AG04450 (cell line): ENCODE measurements around the gene ATP2C1. TPM values are rescaled to one million over a fixed set of nuclear protein-coding genes. Genes with fewer than 3 reads are reported as not detected.
"Not testable (repeated sequence)": the region's sequence is repeated elsewhere in the genome, so short reads cannot be mapped to it uniquely, and the experiment has no call there.

Experiments used
- CTCF ChIA-PET: fragments of 300-600, 350-600 bp; formaldehyde crosslinking; extraction: SDS; loops from one replicate; lab custom pipeline; 2022; ENCODE audit warnings: antibody characterized with exemption, inconsistent platforms; lab: Charles Lee
- POLR2A ChIA-PET: fragments of 350-600 bp; formaldehyde crosslinking; extraction: SDS; loops from one replicate; lab custom pipeline; 2021; ENCODE audit warnings: antibody characterized with exemption, inconsistent platforms; lab: Yijun Ruan, JAX
- DNase-seq: peaks from one replicate; pipeline ENCODE4 v3.0.0-alpha.2; 2011; ENCODE audit warnings: low read depth, low spot score
- H3K27ac ChIP-seq: one replicate; pipeline ENCODE4 v1.5.1; 2012; ENCODE audit warnings: low read depth, low read length, control low read depth
- H3K27me3 ChIP-seq: one replicate; pipeline ENCODE4 v1.6.0; 2012; ENCODE audit warnings: low read length; ENCODE audit not compliant: control insufficient read depth, insufficient read depth
- H3K4me3 ChIP-seq: 2 replicates; pipeline ENCODE4 v1.5.1; 2011; ENCODE audit warnings: mild to moderate bottlenecking, low read depth, low read length, control low read depth
- H3K9me3 ChIP-seq: 2 replicates; pipeline ENCODE4 v1.5.1; 2012; ENCODE audit warnings: low read length; ENCODE audit not compliant: control insufficient read depth, insufficient read depth
- CTCF ChIP-seq: IDR thresholded peaks from 2 replicates; pipeline ENCODE4 v1.5.1; 2011; ENCODE audit warnings: low read depth, low read length, control low read depth, inconsistent platforms
- polyA plus RNA-seq: library from polyadenylated mRNA; depleted of rRNA; stranded (reverse); fragments of >200 nt; gene quantifications from 2 replicates; pipeline ENCODE4 v1.2.3, GENCODE V29; 2011

ATP2C1 gene
- polyA plus RNA-seq, 1 experiment: 103 TPM

GRCh38 chr3:131036200-131036816 is 142.4 kb downstream of the ATP2C1 start:
- H3K27ac ChIP-seq: no peak overlapping the region
- CTCF ChIA-PET: interaction anchor here (0.8 to 1.9 kb wide), 4 partner anchors 9 to 993 kb away, joined by 3 to 8 read pairs (median 3); partner anchors contain the start of genes ASTE1 and NEK11

GRCh38 chr3:131036986-131037385 is 143.1 kb downstream of the ATP2C1 start:
- no peak for DNase-seq
- CTCF ChIA-PET: interaction anchor here (1.9 kb wide), 1 partner anchor 10 kb away, joined by 8 read pairs; the partner anchor contains the start of genes ASTE1 and NEK11

More at GRCh38 chr3:131036200-131036816, 142.4 kb downstream of the ATP2C1 start:
- POLR2A ChIA-PET: interaction anchor here (1.2 to 1.6 kb wide), 2 partner anchors 143 to 1100 kb away, joined by 3 read pairs; partner anchors contain the start of gene ATP2C1
- DNase-seq: peak; percentile 61
- TF ChIP-seq CTCF: no peak
- Histone ChIP-seq H3K4me3 (no peak overlapping the region), H3K27me3 (no peaks in the 10 kb centered on the region), H3K9me3 (no peaks in the 10 kb centered on the region)

GRCh38 chr3:131038326-131038725 is 144.4 kb downstream of the ATP2C1 start:
- no peak overlapping the region for H3K4me3 ChIP-seq
- no peaks in the 10 kb centered on the region for H3K9me3 ChIP-seq
- ChIA-PET POLR2A (no interaction called here), CTCF (interaction anchor here (1.2 to 2.2 kb wide), 2 partner anchors 104 to 145 kb away, joined by 5 to 8 read pairs; partner anchors contain the start of gene ATP2C1)
- no peak for DNase-seq
- no peak for TF ChIP-seq CTCF
- H3K27ac ChIP-seq: no peak overlapping the region
- H3K27me3 ChIP-seq: no peaks in the 10 kb centered on the region

More at GRCh38 chr3:131036986-131037385, 143.1 kb downstream of the ATP2C1 start:
- no peaks in the 10 kb centered on the region for H3K27me3 ChIP-seq
- no peak for TF ChIP-seq CTCF
- H3K4me3 ChIP-seq: no peak overlapping the region
- H3K27ac ChIP-seq: no peak overlapping the region
- POLR2A ChIA-PET: interaction anchor here (1.2 to 1.6 kb wide), 2 partner anchors 144 to 1099 kb away, joined by 3 read pairs; partner anchors contain the start of gene ATP2C1
- H3K9me3 ChIP-seq: no peaks in the 10 kb centered on the region

GRCh38 chr3:131042271-131042985 is 148.5 kb downstream of the ATP2C1 start:
- CTCF ChIA-PET: interaction anchor here (1.5 kb wide), 1 partner anchor 9 kb away, joined by 6 read pairs; no protein-coding TSS in a partner anchor
- DNase-seq, H3K27ac ChIP-seq, H3K27me3 ChIP-seq, H3K9me3 ChIP-seq, POLR2A ChIA-PET, H3K4me3 ChIP-seq: not testable (repeated sequence)

- H3K4me3 ChIP-seq: no peak overlapping the region
- no peaks in the 10 kb centered on the region for H3K27me3 ChIP-seq
- ChIA-PET POLR2A (no interaction called here), CTCF (no interaction called here)
- TF ChIP-seq CTCF: no peak
- H3K27ac ChIP-seq: no peak overlapping the region
- H3K9me3 ChIP-seq: no peaks in the 10 kb centered on the region
- DNase-seq: no peak
Measured at GRCh38 chr3:131047582-131047981, 153.7 kb downstream of the ATP2C1 start.
